Loucy (cell line): ENCODE data around the gene SERPINC1.

ENCODE experiments used
- H2AFZ ChIP-seq: fragments of 200-600 bp; sonication (generic); 2 replicates; pipeline ENCODE4 v1.6.0; 2016; ENCODE audit warnings: antibody characterized with exemption, mild to moderate bottlenecking, low read length, moderate library complexity
- H3F3A ChIP-seq: fragments of 200-600 bp; 2 replicates; pipeline ENCODE4 v1.6.0; 2016; ENCODE audit warnings: antibody characterized with exemption, low read depth, mild to moderate bottlenecking
- H3K27me3 ChIP-seq: fragments of 200-600 bp; sonication (generic); 2 replicates; pipeline ENCODE4 v1.6.1; 2014; ENCODE audit warnings: low read length, mild to moderate bottlenecking; ENCODE audit not compliant: insufficient read depth, poor library complexity, severe bottlenecking
- H3K36me3 ChIP-seq: fragments of 200-600 bp; sonication (generic); 2 replicates; pipeline ENCODE4 v1.6.1; 2016; ENCODE audit warnings: low read length; ENCODE audit not compliant: insufficient read depth
- H3K4me1 ChIP-seq: fragments of 200-600 bp; sonication (generic); 2 replicates; pipeline ENCODE4 v1.5.1; 2014; ENCODE audit warnings: low read length, mild to moderate bottlenecking; ENCODE audit not compliant: insufficient read depth, poor library complexity, severe bottlenecking
- H3K4me2 ChIP-seq: fragments of 200-600 bp; sonication (generic); 2 replicates; pipeline ENCODE4 v1.6.0; 2014; ENCODE audit warnings: antibody characterized with exemption, low read length, low read depth, mild to moderate bottlenecking; ENCODE audit not compliant: poor library complexity, severe bottlenecking
- H3K4me3 ChIP-seq: fragments of 200-600 bp; sonication (generic); 2 replicates; pipeline ENCODE4 v1.5.1; 2014; ENCODE audit warnings: low read length, mild to moderate bottlenecking, mixed read lengths; ENCODE audit not compliant: poor library complexity, severe bottlenecking
- H3K79me2 ChIP-seq: fragments of 200-600 bp; sonication (generic); 2 replicates; pipeline ENCODE4 v1.6.1; 2014; ENCODE audit warnings: low read length; ENCODE audit not compliant: insufficient read depth
- H3K9ac ChIP-seq: fragments of 200-600 bp; sonication (generic); 2 replicates; pipeline ENCODE4 v1.6.0; 2014; ENCODE audit warnings: mild to moderate bottlenecking, low read depth, low read length, moderate library complexity; ENCODE audit not compliant: poor library complexity, severe bottlenecking
- H3K9me2 ChIP-seq: fragments of 200-600 bp; sonication (generic); replicated peaks from 2 replicates; pipeline ENCODE4 v1.6.1; 2016; ENCODE audit warnings: low read depth, low read length, mixed read lengths
- H3K9me3 ChIP-seq: fragments of 200-600 bp; sonication (generic); 2 replicates; pipeline ENCODE4 v1.6.1; 2014; ENCODE audit warnings: mild to moderate bottlenecking, antibody characterized with exemption, low read length, low read depth; ENCODE audit not compliant: insufficient read depth
- H4K20me1 ChIP-seq: fragments of 200-600 bp; sonication (generic); 2 replicates; pipeline ENCODE4 v1.6.0; 2014; ENCODE audit warnings: antibody characterized with exemption, low read length, mild to moderate bottlenecking; ENCODE audit not compliant: insufficient read depth, poor library complexity, severe bottlenecking
- EZH2phosphoT487 ChIP-seq: fragments of 200-600 bp; IDR thresholded peaks from 2 replicates; pipeline ENCODE4 v1.6.1; 2018; ENCODE audit warnings: antibody characterized with exemption, mild to moderate bottlenecking, moderate library complexity, borderline replicate concordance
- TF ChIP-seq, protein P1 (sequence below): fragments of 200-600 bp; sonication (generic); conservative IDR thresholded peaks from 2 replicates; pipeline ENCODE4 v1.5.1; 2014; ENCODE audit warnings: mild to moderate bottlenecking, antibody characterized with exemption, low read length

Gene SERPINC1

GRCh38 chr1:173954179-173954578 is 37.1 kb upstream of the SERPINC1 start:
- Histone ChIP-seq H3K36me3 (peaks cover 83% of the 10 kb centered on the region), H3K4me3 (no peak overlapping the region), H3K27me3 (no peaks in the 10 kb centered on the region), H3K9me2 (no peaks in the 10 kb centered on the region), H4K20me1 (peaks cover 4% of the 10 kb centered on the region), H3K4me1 (no peaks in the 10 kb centered on the region), H3K4me2 (no peak overlapping the region), H3F3A (no peaks in the 10 kb centered on the region), H2AFZ (no peak overlapping the region), H3K9ac (no peak overlapping the region), H3K79me2 (no peaks in the 10 kb centered on the region), H3K9me3 (no peaks in the 10 kb centered on the region)
- TF ChIP-seq, protein P1, sequence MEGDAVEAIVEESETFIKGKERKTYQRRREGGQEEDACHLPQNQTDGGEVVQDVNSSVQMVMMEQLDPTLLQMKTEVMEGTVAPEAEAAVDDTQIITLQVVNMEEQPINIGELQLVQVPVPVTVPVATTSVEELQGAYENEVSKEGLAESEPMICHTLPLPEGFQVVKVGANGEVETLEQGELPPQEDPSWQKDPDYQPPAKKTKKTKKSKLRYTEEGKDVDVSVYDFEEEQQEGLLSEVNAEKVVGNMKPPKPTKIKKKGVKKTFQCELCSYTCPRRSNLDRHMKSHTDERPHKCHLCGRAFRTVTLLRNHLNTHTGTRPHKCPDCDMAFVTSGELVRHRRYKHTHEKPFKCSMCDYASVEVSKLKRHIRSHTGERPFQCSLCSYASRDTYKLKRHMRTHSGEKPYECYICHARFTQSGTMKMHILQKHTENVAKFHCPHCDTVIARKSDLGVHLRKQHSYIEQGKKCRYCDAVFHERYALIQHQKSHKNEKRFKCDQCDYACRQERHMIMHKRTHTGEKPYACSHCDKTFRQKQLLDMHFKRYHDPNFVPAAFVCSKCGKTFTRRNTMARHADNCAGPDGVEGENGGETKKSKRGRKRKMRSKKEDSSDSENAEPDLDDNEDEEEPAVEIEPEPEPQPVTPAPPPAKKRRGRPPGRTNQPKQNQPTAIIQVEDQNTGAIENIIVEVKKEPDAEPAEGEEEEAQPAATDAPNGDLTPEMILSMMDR, result no peak
- no peak for TF ChIP-seq EZH2phosphoT487

- TF ChIP-seq EZH2phosphoT487, result no peak
- TF ChIP-seq, protein P1, result no peak
- Histone ChIP-seq H3K27me3 (no peaks in the 10 kb centered on the region), H3F3A (no peaks in the 10 kb centered on the region), H2AFZ (no peak overlapping the region), H3K9ac (no peak overlapping the region), H3K4me2 (no peak overlapping the region), H3K4me3 (no peak overlapping the region), H3K9me3 (no peaks in the 10 kb centered on the region), H3K4me1 (no peaks in the 10 kb centered on the region), H3K9me2 (no peaks in the 10 kb centered on the region), H4K20me1 (peaks cover 4% of the 10 kb centered on the region), H3K79me2 (no peaks in the 10 kb centered on the region), H3K36me3 (peaks cover 94% of the 10 kb centered on the region)
These were observed 31.5 kb upstream of the SERPINC1 start for GRCh38 chr1:173948594-173948993.

GRCh38 chr1:173946380-173946921 is 29.3 kb upstream of the SERPINC1 start:
- no peaks in the 10 kb centered on the region for H4K20me1 ChIP-seq
- H3K9ac ChIP-seq, result no peak overlapping the region
- H3K27me3 ChIP-seq, result no peaks in the 10 kb centered on the region
- no peak overlapping the region for H2AFZ ChIP-seq
- TF ChIP-seq EZH2phosphoT487, result no peak
- TF ChIP-seq, protein P1, result no peak
- H3K4me3 ChIP-seq, result no peak overlapping the region
- no peaks in the 10 kb centered on the region for H3K9me2 ChIP-seq
- H3K36me3 ChIP-seq, result peaks cover 94% of the 10 kb centered on the region
- no peaks in the 10 kb centered on the region for H3K9me3 ChIP-seq
- H3K4me1 ChIP-seq, result no peaks in the 10 kb centered on the region
- no peak overlapping the region for H3K4me2 ChIP-seq
- no peaks in the 10 kb centered on the region for H3K79me2 ChIP-seq
- H3F3A ChIP-seq, result no peaks in the 10 kb centered on the region
